Measurements from ENCODE around the gene RNASE13.

The RNASE13 gene

DNA sequence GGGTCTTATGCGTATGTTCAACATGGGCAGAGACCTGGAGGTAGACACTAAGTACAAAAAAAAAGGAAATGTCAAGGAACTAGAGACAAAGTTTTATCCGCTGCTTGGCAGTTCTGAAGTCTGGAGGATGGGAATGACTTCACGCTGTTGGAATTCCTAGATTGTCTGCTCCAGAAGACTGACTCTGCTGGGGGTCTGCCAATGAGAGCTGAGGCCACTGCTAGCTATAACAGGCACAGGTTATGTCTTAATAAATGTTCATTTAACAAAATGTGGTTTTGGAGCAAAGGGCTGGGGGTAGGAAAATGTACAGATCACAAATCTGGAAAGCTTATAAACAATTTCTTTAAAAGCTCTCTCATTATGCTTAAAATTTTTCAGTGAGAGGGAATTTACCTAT lies 28.9 kb upstream of the RNASE13 start:
- no peak for DNase-seq

DNA sequence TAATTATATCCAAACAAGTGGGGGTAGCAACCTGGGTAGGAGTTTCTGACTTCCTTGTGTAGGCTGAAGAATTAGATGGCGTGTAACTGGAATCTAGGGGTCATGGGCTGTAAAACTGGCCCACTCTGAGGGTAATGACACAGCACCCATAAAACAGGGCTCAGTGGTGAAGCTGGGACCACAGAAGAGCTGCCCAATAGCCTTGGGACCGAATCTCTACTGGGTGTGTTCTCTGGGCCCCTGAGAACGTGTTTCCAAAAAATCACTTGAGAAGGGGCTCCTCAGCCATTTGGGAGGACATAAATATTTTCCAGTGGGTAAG lies 26.7 kb upstream of the RNASE13 start:
- no peak for DNase-seq

DNA sequence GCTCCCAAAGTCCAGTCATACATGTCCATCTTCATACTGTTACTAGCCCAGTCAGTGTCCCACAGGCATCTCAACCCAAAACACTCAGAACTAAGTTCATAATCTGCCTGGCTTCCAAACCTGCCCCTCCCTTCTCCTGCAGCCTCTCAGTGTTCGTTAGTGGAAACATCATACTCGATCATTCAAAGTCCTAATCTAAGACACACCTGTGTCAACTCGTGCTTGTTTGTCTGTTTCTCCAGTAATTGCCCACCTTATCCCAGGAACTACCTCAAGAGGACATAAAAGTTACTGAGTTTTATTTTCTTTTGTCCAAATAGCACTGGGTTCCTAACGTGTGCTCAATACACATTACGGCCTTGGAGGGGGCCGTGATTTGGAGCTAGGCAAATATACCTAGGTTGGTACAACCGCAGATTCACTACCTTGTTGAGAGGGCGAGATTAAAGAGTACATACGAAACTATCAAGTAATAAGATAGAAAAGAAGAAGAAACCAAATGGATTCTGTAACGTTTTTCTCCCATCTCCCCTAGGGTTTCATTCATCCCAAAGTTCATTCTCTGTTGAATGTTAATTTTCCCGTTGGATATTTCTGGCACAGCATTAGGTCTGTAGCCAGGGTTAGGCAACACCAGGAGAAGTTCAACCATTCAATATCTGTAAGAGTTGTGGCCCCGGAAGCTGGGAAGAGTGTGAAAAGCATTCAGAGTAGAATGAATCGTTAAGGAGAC lies 26.2 kb upstream of the RNASE13 start:
- no peak for DNase-seq

DNA sequence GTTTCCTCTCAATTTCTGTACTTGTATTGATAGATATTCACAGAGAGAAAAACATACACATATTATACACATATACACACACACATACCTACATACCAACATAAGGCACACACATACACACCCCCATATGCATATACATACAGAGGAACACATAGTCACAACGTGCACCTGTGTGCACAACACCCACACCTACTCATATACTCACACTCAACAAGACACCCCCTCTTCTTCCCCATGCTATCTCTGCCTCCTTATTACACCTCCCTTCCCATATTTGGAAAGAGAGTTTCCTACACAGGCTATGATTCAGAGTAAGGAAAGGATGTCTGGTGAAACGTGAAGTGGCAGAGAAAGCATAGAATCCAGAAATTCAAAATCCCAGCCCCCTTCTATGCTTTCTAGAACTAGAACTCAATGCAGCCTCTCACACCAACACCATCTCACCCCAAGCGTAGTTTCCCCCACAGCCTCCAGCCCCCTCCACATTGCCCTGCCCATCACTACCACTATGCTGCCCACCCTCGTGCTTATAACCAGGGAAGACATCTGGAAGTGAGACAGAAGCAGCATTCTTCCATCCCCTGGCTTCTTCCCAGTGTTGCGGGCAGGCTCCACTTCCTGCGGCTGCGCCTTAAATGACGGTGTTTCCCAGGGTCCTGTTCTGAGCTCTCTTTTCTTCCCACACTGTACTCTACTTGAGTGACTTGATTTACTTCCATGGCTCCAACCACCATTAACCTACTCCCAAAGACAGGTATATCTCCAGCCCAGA lies 25.4 kb upstream of the RNASE13 start:
- DNase-seq: no peak

DNA sequence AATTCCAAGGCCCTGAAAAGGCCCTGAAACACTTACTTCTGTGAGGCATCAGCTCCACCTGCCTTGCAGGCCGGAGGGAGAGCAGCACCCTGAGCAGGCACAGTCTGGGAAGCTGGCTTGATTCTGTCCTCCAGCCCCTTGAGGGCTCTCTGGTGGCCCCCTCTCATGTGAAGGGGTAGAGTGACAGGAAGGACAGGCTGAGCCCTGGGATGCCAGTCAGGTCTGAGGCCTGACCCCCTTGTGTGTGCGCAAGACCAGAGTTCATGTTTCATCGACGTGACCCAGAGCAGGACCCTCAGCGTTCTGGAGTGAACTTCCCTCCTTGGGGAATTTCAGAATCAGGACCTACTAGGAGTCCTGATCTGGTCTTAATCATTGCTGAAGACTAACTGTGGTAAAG lies 24.3 kb upstream of the RNASE13 start:
- DNase-seq: no peak

DNA sequence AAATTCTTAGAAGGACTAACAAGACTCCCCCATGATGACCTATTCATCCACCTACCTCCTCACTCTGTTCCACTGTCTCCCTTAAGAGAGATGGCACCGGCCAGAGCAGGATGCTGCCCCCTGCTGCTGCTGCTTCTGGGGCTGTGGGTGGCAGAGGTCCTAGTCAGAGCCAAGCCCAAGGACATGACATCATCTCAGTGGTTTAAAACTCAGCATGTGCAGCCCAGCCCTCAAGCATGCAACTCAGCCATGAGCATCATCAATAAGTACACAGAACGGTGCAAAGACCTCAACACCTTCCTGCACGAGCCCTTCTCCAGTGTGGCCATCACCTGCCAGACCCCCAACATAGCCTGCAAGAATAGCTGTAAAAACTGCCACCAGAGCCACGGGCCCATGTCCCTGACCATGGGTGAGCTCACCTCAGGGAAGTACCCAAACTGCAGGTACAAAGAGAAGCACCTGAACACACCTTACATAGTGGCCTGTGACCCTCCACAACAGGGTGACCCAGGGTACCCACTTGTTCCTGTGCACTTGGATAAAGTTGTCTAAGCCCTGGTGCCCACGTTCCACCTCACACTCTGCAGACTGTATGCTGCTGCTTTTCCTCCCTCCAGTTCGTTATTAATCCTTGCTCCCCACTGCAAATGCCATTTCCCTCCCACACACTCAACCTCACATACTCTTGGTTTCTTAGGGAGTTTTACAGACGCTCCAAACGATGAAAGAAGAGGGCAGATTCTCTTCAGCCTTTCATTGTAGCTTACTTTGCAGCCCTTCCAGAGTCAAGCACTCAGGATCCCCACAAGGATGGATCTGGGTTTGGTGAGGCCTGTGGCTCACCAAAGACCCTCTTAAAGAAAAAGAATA lies 23.4 kb upstream of the RNASE13 start, which contains the start of gene RNASE8:
Gene RNASE8 (plus strand): TSS at position 20 of the 873 bp plus-strand sequence. CDS start 71 bp downstream, at position 91.
- no peak for DNase-seq

DNA sequence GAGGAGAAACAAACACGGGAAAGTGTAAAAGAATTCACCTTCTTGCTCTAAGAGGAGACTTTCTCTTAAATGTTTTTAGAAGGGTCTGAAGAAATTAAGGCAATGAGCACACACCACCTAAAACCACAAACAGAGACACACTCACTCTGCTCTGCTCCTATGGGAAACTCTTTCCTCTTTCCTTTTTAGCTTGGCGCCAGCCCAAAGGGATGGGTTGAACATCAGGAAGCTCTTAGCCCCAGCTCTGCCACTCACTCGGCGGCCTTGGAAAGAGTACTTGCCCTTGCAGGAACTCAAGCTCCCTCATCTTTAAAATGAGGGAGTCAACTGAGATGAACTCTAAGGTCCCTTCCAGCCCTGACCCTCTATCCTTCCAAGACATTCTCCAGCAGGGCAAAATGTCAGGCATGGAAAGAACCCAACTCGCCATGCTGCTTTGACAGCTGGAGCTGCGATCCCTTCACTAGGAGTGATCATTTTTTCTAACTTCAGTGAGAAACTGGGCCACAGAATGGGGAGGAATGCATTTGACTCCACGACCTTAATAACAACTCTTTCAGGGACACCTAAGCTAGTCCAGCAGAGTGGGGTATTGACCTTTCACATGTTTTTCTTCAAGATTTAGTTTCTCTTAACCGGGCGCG lies 22.0 kb upstream of the RNASE13 start:
- no peak for DNase-seq

DNA sequence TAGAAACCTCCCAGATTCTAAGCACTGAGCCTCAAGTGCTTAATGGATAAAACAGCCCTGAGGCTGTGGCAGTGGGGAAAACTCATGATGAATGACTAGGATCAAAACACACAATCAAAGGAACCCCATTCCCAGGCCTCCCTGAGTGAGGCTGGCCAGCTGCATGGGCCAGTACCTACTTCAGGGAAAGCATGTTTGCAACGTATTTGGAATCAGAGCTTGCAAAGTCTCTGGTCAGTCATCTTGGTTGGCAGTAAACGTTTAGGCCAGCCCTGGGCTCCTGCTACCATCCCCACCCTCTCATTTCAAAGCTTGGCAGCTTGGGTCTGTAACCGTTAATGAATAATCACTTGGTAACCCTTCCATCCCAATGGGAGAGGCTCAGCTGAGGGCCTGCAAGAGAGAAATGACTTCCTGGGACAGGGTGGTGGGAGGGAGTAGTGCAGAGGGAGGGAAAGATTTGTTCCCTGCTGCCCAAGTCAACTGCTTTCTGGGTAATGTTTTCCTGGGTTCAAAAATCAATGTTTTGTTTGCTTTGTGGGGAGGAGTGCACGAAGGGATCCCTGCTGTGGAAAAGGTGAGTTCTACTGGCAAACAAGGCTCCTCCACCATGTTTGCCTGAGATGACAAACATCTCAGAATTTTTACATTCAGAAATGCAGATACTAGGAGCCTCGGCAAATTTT lies 21.0 kb upstream of the RNASE13 start:
- no peak for DNase-seq

DNA sequence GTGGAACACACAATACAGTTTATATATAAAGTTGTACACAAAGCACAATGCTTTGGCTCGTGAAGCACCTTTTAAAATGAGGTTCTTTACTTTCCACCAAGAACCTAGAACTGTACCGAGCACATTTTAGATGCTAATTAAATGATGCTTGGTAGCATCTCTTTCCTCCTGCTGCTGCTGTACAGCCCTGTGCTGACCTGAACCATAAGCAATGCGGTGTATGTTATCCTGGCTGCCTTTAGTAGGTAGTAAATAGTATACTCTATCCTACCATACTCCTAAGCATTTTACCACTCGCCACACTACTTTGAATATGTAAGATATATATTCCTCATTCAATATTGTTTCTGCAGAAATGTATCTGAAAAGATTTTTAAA lies 20.1 kb upstream of the RNASE13 start:
- no peak for DNase-seq

DNA sequence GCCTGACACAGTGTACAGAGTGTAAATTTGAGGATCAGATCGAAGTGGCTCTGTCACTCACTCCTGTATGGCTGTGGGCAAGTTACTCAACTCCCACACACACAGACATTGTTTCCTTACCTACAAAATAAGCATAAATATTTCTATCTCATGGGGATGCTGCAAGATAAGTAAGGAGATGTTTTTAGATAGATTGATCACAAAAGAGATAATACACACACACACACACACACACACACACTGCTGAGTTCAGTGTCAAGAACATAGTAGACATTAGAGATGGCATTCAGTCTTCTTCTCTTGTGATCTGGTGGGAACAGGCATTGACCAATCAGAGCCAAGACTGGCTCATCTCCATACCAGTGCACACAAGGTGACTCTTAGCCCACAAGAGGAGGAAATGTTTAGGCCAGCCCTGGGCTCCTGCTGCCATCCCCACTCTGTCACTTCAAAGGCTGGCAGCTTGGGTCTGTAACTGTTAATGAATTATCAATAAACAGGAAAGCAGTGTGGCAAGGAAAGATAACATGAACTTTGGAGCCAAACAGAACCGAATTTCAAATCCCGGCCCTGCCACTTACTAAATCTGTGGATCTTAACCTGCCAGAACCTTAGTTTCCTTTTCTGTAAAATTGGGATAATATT lies 19.6 kb upstream of the RNASE13 start:
- DNase-seq: no peak

DNA sequence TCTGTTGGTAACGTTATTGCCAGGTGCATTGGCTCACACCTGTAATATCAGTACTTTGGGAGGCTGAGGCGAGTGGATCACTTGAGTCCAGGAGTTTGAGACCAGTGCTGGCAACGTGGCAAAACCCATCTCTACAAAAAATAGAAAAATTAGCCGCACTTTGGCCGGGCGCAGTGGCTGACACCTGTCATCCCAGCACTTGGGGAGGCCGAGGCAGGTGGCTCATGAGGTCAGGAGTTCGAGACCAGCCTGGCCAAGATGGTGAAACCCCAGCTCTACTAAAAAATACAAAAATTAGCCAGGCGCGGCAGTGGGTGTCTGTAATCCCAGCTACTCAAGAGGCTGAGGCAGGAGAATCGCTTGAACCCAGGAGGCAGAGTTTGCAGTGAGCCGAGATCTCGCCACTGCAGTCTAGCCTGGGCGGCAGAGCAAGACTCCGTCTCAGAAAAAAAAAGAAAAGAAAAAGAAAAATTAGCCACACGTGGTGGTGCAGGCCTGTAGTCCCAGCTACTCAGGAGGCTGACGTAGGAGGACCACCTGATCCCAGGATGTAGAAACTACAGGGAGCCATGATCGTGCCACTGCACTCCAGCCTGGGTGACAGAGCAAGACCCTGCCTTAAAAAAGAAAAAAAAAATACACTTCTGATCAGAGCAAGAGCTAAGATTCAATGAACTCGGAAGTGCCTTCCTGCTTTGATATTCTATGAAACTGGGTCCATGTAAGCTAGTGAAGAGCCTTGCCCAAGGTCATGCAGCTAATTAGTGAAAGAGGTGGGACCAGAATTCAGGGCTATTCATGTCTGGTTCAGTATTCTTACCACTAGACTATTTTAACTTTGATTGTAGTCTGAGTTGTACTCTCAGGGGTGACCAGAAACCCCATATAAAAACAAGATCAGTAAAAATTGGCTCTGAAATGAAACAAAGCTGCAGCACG lies 18.8 kb upstream of the RNASE13 start:
- DNase-seq: no peak

DNA sequence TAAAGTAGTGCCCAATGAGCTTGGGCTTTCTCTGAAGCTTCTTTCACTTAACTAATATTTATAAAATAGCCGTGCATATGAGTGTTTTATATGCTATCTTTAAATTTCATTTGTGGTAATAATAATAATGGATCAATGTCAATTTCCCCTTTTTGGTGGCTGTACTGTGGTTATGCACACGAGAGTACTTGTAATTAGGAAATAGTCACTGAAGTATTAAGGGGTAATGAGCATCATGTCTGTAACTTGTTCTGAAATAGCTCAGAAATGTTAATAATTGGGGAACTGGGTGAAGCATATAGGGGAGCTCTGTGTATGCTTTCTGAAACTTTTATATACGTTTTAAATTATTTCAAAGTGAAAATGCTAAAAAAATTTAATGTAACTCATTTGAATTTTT lies 16.0 kb upstream of the RNASE13 start:
- no peak for DNase-seq

DNA sequence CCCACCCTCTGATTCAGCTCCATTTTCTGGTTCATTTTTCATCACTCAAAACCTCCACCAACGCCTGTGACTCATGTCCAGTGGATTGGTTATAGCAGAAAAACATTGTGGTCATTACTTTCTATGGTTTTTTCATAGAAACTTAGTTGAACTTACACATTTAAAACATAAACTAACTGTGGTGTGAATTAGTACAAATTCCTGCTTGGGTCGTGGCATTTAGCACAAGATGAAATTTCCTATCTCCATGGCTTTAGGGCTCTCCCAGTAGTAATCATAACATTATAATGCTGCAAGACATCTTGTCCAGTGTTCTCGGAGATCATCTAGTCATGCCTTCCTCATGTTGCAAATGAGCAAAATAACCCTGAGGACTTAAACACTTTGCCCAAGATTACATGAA lies 14.7 kb upstream of the RNASE13 start:
- DNase-seq: no peak

DNA sequence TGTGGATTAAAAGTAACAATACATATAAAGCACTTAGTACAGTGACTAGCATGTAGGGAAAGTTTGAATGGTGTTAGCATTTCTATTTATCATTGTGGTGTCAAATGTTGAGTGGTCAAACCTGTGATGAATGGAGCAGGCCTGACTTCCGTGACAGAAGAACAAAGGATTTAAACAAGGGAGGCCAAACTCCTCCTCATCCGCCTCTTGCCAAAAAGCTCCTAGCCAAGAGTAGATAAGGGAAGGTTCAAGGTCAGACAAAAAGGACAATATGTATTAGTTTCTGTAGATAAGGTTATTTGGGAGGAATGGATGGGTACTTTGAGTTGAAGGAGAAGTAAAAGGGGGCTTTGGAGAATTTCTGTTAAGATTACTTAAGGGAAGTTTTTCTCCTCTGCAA lies 14.0 kb upstream of the RNASE13 start:
- DNase-seq: no peak

DNA sequence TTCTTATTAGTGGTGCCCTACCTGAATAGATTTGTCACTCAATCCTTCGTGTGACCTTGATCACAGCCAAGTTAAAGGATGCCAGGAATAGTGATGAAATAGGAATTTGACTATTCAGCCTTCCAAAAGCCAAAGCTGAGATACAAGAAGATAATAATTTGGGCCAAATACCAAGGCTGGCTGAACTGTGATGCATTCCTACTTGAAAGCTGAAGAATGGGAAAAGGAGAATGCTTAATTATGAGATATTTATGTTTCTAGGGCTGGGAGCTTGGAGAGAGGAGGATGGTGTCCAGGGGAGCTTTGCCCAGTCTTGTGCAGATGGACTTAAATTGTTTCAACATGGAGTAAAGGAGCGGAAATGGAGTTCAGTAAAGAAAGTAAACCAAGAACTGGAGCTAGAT lies 12.8 kb upstream of the RNASE13 start:
- no peak for DNase-seq

DNA sequence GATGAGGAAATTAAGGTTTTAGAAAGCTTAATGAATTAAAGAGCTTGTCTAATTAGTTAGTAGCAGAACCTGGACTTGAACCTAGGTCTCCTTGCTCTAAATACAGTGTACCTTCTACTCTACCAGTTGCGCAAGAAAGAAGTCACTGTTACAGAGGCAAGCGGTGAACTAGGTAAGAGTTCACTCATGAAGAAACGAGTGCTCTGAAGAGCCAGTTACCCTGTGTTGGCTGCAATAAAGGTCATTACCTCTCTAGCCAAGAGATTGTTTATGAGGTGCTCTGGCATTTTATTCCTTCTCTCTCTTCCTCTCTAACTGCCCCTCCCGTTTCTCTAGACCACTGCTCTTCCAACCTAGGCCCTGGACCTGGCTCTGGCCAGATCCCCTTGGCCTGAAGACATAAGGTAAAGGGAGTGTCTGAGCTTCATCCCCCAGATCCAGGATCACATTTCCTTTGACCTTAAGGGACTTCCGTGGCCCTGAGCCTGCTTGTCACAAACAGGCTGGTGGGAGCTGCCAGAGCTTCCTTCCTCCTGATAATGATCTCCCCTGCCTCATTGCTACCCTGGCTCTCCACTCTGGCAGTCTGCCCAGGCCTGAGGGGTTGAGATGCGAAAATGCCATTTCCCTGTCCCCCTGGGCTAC lies 9.5 kb upstream of the RNASE13 start:
- DNase-seq: no peak

DNA sequence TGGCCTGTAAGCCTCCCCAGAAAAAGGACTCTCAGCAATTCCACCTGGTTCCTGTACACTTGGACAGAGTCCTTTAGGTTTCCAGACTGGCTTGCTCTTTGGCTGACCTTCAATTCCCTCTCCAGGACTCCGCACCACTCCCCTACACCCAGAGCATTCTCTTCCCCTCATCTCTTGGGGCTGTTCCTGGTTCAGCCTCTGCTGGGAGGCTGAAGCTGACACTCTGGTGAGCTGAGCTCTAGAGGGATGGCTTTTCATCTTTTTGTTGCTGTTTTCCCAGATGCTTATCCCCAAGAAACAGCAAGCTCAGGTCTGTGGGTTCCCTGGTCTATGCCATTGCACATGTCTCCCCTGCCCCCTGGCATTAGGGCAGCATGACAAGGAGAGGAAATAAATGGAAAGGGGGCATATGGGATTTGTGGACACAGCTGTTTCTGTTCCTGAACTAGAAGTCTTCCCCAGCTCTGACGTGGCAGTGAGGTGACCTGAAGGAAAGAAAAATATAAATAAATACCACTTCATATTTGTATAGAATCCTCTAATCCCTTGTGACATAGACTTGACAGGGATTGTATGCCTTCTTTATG lies 8.9 kb upstream of the RNASE13 start:
- DNase-seq: no peak

DNA sequence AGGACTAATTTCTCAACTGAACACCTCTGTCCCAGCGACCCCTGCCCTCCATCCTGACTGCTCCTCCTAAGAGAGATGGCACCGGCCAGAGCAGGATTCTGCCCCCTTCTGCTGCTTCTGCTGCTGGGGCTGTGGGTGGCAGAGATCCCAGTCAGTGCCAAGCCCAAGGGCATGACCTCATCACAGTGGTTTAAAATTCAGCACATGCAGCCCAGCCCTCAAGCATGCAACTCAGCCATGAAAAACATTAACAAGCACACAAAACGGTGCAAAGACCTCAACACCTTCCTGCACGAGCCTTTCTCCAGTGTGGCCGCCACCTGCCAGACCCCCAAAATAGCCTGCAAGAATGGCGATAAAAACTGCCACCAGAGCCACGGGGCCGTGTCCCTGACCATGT lies 8.3 kb upstream of the RNASE13 start:
- DNase-seq: no peak

DNA sequence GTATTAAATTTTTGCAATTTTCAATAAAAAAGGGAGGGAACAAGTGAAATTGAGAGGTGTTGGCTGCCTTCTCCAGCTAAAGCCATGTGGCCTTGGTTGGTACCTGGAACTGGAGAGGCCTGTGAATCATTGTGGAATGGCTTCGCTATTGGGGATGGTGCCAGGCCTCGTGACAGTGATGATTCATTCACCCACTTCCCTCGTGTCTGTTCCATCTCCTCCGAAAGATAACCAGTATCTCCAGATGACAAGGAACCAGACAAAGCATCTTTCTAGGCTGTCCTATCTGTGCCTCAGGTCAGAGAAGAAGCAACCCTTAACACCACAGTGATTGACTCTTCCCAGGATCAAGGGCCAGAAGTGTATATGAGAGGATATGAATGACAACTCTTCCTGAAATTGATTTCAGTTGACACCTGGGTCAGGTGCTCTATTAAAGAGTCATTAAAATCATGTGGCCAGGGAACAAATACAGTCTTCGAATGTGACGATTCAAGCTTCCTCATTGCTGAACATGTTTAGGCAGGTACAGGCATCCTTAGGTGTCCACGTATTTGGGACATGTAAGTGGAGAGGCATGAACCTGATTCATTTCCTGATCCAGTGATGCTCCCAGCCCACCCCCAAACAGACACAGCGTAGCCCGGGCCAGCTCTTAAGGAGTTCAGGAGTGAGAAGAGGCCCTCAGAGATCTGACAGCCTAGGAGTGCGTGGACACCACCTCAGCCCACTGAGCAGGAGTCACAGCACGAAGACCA lies 7.2 kb upstream of the RNASE13 start, which contains the start of gene RNASE7:
Gene RNASE7 (plus strand): TSS at position 687 of the 758 bp plus-strand sequence. CDS start 631 bp downstream, outside the sequence.
- no peak for DNase-seq
